VCaP (cell line): ENCODE measurements around the gene TGFA.

Experiments
- H3K27ac ChIP-seq: fragments of 450-650 bp; 2 replicates; pipeline ENCODE4 v1.5.1; 2017
- TF ChIP-seq, protein P1 (sequence below): fragments of 450-650 bp; conservative IDR thresholded peaks from 2 replicates; pipeline ENCODE4 v1.5.1; 2017; ENCODE audit warnings: mild to moderate bottlenecking, moderate library complexity

TGFA gene

DNA sequence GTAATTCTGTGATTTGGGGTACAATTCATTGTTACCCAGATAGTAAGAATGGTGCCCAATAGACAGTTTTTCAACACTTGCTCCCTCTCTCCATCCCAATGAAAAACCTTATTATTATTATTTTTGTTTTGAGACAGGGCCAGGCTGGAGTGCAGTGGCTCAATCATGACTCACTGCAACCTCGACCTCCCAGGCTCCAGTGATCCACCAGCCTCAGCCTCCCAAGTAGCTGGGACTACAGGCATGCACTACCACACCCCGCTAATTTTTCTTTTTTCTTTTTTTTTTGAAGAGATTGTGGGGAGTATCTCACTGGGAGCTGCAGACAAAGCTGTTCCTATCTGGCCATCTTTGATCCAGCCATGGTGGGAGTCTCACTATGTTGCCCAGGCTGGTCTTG lies 7.2 kb downstream of the TGFA start:
- no peak overlapping the region for H3K27ac ChIP-seq
- TF ChIP-seq, protein P1, sequence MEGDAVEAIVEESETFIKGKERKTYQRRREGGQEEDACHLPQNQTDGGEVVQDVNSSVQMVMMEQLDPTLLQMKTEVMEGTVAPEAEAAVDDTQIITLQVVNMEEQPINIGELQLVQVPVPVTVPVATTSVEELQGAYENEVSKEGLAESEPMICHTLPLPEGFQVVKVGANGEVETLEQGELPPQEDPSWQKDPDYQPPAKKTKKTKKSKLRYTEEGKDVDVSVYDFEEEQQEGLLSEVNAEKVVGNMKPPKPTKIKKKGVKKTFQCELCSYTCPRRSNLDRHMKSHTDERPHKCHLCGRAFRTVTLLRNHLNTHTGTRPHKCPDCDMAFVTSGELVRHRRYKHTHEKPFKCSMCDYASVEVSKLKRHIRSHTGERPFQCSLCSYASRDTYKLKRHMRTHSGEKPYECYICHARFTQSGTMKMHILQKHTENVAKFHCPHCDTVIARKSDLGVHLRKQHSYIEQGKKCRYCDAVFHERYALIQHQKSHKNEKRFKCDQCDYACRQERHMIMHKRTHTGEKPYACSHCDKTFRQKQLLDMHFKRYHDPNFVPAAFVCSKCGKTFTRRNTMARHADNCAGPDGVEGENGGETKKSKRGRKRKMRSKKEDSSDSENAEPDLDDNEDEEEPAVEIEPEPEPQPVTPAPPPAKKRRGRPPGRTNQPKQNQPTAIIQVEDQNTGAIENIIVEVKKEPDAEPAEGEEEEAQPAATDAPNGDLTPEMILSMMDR = no peak

DNA sequence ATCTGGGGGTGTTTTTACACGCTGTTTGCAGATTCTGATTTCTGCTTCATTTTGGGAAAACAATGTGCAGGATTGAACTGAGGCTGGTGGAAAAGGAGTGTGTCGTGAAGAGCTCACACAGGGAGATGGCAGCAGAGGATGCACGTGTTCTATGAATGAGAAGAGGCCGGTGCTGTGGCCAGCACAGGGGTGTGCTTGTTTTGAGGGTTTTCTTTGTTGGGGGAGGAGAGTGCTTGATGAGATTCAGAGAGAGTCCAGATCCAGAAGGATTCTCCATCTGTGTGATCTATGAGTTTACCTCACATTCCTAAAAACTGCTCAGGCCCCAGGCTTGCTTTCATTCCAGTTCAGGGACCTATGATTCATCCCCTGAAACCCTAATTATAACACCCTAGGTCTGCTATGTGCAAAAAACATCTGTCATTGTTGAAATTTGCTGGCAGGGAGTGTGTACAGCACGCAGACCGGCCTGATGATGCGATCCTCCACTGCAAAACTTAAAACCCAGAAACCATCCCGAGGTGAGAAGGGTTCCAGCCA lies 12.1 kb downstream of the TGFA start:
- TF ChIP-seq, protein P1 = no peak
- H3K27ac ChIP-seq = no peak overlapping the region

DNA sequence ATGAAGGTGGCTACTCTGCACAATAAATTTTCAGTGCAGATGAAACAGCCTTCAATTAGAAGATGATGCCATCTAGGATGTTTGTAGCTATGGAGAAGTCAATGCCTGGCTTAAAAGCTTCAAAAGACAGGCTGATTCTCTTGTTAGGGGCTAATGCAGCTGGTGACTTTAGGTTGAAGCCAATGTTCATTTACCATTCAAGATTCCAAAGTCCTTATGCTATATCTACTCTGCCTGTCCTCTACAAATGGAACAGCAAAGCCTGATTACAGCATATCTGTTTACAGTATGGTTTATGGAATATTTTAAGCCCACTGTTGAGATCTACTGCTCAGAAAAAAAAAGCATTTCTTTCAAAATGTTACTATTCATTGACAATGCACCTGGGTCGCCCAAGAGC lies 15.8 kb downstream of the TGFA start:
- no peak overlapping the region for H3K27ac ChIP-seq
- TF ChIP-seq, protein P1 = no peak

DNA sequence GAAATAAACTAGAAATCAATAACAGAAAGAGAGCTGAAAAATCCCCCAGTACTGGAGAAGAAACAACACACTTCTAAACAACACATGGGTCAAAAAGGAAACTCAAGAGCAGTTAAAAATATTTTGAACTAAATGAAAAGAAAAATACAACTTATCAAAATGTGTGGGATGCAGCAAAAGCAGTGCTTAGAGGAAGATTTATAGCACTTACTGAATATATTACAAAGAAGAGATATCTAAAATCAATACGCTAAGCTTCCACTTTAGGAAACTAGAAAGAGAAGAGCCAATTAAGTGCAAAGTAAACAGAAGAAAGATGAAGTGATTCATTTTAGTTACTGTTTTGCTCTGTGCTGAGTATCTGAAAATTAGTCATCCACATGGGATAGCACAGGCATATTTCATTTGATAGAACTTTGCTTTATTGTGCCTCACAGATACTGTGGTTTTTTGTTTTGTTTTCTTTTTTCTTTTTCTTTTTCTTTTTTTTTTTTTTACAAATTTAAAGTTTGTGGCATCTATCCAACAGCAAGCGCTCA lies 17.0 kb downstream of the TGFA start:
- TF ChIP-seq, protein P1 = no peak
- no peak overlapping the region for H3K27ac ChIP-seq

DNA sequence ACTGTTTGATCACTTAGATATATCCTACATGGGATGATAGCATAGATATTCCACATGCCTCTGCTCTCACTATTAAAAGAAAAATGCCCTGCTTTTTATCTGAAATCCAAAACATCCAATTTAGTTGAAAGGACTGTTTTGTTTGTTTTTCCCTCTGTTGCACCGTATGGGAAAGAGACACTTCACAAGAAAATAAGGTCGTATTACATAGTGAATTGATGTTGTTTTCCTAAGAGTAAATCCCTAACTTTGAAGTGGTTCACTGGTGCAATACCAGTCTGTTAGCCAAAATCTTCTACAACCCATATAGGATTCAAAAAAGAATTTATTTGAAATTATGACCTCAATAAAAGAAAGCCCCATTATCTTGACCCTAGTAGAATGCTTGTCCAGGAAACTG lies 18.1 kb downstream of the TGFA start:
- H3K27ac ChIP-seq = no peak overlapping the region
- TF ChIP-seq, protein P1 = no peak

DNA sequence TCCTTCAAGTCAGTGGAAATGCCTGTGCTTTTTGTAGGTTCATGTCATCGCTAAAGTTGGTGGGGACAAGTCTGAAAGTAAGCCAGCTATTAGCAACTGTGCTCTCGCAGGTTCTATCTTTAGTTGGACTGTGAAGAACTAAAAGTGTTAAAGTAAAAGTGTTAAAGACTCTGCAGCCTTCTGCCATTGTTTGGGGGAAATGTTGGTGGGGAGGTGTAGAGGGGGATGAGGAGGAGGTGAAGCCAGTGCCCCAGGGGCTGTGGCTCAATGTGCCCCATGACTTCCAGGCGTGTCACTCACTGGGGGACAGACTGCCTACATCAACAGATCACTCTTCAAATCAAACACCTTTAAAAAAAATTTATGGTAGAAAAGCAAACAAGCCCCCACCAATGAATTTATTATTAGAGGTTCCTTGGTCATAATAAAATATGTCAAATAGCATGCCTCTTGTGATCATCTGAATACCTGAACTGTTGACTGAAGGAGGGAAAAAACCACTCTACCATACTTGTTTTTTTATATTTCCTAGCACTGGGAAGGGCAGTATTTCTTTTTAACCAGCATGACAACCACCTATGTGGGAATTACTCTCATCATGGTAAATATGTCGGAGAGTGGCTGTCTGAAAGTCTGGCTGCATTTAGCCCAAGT lies 19.3 kb downstream of the TGFA start:
- TF ChIP-seq, protein P1 = no peak

DNA sequence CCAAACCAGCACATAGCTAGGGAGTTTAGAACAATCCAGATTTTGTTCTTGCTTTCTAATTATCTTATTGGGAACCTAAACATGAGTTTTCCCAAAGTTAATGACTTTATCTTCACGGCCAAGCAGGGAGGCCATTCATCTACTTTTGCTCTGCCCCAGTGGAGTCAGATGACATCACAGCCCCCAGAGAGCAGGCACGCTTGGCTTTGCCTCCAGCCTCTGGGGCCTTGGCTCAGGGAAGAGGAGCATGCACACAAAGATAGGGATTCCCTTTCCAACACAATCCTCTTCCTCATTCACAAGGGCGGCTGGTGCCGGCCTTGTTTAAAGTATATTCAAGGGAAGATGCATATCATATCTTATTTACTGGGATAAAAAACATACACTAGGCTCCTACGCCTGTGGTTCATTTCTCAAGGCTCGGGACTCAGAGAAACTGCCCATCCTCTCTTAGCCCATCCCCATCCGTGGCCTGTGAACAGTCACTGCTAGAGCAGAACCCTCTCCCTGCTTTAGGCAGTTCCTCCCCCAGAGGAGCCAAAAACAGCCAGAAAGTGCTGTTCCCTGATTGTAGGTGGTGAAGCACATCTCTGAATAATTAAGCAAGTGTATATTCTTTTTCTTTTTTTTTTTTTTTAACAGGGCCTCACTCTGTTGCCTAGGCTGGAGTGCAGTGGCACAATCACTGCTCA lies 21.2 kb downstream of the TGFA start:
- H3K27ac ChIP-seq = peak overlapping the region; percentile 58
- TF ChIP-seq, protein P1 = no peak

More for the DNA sequence above, 19.3 kb downstream of the TGFA start:
- peak overlapping the region; percentile 58 for H3K27ac ChIP-seq
